HG02759 (cell line): ENCODE measurements around the gene KRT73.

Experiments
- ATAC-seq: cut with Tn5 transposase; IDR thresholded peaks from one replicate; pipeline ENCODE4 v1.9.1; 2021; ENCODE audit warnings: mild to moderate bottlenecking, moderate library complexity; ENCODE audit not compliant: unreplicated experiment

KRT73 gene

DNA sequence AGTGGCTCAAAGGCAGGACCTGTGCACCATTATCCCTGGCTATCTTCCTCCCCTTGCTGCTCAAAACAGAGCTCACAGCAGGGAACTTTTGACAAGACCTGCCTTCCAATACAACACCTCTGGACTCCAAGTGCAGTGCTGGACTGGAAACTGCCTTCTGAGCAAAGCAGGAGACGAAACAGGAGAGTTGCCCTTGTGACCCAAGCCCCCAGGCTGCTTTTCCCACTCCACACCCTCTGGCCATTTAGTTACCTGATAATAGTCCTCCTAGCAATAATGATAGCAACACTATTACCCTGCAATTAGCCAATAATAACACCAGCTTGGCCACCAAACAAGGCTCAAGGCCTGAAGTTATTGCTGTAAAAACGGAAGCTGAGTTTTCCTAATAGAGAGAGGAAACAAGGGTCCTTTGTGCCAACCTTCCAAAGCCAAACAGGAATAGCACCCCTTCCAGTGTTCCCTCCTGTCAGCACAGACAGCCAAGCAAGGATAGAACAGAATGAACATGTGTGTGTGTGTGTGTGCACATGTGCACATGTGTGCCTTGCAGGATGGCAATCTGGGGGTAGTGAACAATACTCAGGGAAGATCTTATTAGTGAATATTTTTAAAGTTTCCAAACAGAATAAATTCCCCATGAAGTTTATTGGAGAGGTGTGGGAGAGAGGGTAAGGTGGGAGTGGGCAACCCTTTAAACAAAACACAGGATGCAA lies 9.2 kb upstream of the KRT73 start:
- ATAC-seq, result no peak

DNA sequence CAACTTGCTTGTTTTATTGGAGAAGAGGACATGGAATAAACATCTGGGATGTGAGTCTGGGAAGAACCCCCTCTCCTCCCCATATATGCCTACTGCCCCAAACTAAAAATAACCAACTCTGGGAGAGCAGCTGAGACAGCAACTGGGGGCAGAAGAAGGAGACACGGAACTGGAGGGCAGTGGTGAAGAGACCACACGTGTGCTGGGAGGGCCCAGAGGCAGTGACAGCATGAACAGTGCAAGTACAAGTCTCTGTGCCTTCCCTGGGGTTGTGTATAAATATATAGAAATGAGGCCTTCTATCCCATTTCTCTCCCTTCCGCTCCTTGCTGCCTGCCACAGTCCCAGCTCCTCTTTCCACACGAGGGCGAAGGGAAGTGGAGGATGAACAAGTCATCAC lies 4.0 kb upstream of the KRT73 start:
- ATAC-seq, result no peak

- no peak for ATAC-seq
Measured at GRCh38 chr12:52618866-52619265, 507 bp upstream of the KRT73 start.

DNA sequence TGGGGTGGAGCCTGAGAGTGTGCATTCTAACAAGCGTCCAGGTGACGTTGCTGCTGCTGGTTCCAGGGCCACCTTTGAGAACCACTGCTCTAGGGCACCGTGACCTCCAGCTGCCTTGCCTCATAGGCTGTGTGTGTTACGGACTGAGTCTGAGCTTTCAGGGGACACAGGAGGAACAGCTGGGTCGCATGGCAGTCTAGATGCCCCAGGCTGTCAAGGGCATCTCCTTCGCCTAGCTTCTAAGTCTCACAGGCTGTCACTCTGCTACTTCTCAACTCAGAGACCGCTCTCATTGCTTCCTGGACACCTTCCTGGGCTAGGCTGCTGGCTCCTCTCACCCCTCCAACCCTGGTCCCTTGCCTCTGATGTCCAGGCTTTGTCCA lies 965 bp downstream of the KRT73 start:
- no peak for ATAC-seq

DNA sequence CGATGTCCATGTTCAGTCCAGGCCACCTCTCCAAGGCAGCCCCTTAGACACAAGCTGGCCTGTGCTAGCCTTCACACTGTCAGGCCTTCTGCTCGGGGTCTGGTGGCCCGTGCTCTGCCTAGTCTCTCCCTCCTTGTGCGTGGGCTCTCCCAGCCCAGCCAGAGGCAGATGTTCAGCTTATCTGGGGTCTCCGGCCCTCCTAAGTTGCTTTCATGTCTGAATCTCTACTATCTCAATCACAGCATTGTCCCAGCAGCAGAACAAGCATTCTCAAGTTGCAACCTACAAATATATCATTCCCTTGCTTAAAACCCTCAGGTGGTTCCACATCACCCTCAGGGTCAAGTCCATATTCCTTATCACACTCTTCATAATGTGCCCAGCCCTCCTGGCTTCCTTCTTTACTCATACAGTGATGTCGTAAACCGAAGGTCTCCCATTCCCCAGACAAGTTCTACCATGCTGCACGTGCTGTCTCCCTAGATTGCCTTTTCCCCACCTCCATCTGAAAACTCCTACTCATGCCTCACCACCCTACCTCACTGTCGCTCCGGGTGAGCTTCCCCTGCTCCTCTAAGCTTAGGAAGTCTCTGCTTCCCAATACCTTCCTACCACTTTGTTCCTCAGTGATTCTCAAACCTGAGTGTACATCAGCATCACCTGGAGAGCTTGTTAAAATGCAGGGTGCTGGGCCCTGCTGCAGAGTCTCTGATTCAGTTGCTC lies 1.5 kb downstream of the KRT73 start:
- ATAC-seq, result no peak

DNA sequence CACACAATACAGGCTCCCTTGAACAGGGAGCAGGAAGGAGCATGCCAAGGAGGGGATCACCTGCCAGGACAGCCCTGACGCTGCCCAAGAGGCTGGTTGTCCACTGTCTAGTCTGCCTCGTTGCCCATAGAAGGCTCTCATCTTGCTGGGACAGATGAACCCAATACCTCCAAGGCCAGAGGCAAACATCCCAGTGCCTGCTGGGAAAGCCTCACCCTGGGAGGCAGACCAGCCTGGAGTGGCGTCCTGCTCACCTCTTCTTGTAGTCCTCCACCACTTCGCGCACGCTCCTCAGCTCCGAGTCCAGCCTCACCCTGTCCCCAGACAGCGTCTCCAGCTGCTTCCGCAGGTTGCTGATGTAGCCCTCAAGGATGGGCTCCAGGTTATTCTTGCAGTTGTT lies 2.4 kb downstream of the KRT73 start:
- no peak for ATAC-seq

DNA sequence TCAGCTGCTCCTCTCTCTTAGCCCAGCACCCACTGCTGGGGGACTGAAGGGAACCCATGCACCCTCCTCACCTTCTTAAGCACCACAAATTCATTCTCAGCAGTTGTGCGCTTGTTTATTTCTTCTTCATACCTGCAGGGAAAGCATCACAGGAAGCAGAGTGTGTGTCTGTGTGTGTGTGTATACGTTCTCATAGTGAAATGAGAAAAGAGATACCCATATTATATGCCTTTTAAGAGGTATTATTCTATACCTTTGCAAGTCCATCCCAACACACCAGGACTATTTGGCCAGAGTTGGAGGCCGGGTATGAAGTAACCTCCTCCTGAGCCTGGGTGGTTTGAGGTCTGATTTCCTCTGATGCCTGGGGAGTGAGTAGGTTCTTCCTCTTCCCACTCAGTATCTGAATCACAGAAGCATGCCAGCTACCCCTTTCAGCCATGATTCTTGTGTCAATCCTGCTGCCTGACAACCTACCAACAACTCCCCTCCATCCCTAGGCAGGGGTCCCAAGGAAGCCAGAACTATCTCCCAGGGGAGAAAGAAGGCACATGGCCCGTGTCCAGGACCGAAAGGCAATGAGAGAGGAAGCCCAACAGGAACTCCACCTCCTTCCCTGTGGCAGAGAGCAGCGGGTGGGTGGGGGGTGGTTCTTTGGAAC lies 3.0 kb downstream of the KRT73 start:
- no peak for ATAC-seq

GRCh38 chr12:52614381-52615207 lies 3.8 kb downstream of the KRT73 start:
- no peak for ATAC-seq

DNA sequence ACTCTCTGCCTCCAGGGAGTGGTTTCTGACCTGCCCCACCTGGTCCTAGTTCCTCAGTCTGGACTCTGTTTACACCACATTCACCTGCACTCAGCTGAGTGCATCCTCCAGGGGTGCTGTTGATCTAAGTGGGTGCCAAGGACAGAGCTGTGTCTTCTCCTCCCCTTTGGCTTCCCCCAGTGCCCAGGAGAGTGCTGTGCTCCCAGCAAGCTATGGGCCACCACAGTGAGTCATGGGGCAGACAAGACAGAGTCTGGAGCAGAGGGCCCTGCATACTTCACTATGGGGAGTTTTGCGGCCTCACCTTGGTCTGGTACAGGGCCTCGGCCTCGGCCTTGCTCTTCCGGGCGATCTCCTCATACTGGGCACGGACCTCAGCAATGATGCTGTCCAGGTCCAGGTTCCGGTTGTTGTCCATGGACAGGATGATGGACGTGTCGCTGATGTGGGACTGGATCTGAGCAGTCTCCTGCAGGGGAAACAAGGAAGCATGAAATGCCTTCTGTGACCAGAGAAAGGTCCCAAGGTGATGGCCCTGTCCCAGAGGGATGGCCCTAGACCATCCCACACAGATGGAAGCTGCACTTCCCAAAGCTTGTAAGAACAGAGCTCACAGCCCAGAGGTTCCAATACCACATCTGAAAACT lies 4.9 kb downstream of the KRT73 start:
- no peak for ATAC-seq

- no peak for ATAC-seq
Measured at GRCh38 chr12:52612431-52613383, 5.7 kb downstream of the KRT73 start.

- ATAC-seq, result no peak
Measured at GRCh38 chr12:52611080-52611468, 7.3 kb downstream of the KRT73 start.

- no peak for ATAC-seq
Measured at GRCh38 chr12:52608826-52609630, 9.3 kb downstream of the KRT73 start.

GRCh38 chr12:52608161-52608560 lies 10.2 kb downstream of the KRT73 start:
- no peak for ATAC-seq

- ATAC-seq, result no peak
Measured at GRCh38 chr12:52607314-52607713, 11.0 kb downstream of the KRT73 start.

- ATAC-seq, result no peak
Measured at GRCh38 chr12:52606581-52607218, 11.7 kb downstream of the KRT73 start.

DNA sequence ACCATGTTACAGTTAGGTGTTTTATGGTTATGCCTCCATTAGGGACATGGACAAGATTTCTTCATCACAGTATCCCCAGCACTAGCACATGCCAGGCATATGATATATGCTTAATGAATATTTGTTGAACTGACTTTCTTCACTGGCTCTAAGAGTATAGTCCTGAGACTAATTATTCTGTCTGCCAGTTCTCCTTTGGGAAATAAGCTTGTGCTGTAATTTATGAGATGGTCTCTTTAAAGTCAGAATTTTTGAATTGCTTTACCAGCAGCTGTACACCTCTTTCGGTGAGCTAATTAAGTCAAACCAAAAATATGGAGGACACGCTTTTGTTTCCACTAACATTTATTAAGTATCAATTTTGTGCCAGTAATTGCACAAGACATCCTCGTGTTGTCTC lies 12.3 kb downstream of the KRT73 start:
- ATAC-seq, result no peak

DNA sequence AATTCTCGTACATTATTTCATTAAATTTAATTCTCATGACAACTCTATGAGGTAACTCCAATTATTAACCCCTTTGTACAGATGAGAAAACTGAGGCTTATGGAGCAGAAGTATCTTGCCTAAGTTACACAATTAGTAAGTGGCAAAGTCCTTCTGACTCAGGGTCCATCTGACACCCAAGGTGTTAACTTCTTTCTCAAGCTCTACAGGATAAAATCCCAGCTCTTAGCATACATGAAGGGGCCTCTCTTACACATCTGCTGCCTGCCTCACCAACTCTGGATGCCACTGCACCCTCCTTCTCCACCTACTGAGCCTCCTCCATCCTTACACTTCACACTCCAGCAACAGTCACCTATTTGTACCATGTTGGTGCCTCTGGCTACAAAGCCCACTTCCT lies 12.8 kb downstream of the KRT73 start:
- no peak for ATAC-seq

DNA sequence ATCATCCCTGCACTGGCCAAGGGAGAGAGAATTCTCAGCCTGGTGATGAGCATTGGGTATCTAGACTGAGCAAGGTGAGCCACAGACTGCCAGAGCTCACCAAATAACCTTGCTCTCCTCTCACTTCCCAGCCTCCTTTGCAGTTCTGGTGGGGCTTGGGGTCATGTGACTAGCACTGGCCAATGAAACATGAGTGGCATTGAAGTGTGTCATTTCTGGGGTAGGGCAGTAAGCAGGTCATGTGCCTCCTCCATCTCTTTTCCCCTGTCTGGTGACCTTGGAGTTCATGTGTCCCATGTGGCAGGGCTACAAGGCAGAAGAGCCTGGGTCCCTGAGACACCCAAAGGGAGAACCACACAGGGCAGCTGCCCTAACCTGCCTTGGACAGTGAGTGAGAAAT lies 13.5 kb downstream of the KRT73 start:
- ATAC-seq, result no peak
